Esophagus muscularis mucosa (tissue), 4 donors: ENCODE measurements around the gene C16orf78. TPM values are rescaled to one million over a fixed set of nuclear protein-coding genes. Genes with fewer than 3 reads are reported as not detected.

Experiments used
- DNase-seq: peaks from one replicate; pipeline ENCODE4 v3.0.0-alpha.2; 2017; ENCODE audit errors: extremely low spot score
- H3K27ac ChIP-seq, 4 donors: fragments of 200-600 bp; sonication (generic); replicated peaks in 1 of 4; 1 replicate in 3 of 4; 2 replicates in 1 of 4; pipeline ENCODE4 v1.5.1; 2016 to 2019; ENCODE audit warnings: mild to moderate bottlenecking in 1 of 4
- H3K27me3 ChIP-seq, 4 donors: fragments of 200-600 bp; sonication (generic); one replicate each; pipeline versions ENCODE4 v1.5.1 to v1.6.0; 2016 to 2019
- H3K36me3 ChIP-seq, 4 donors: fragments of 200-600 bp; sonication (generic); one replicate each; pipeline ENCODE4 v1.5.1; 2016 to 2019
- H3K4me1 ChIP-seq, 4 donors: fragments of 200-600 bp; sonication (generic); one replicate each; pipeline ENCODE4 v1.5.1; 2016 to 2019
- H3K4me3 ChIP-seq, 4 donors: fragments of 200-600 bp; sonication (generic); 1 replicate in 2 of 4; 2 replicates in 2 of 4; pipeline ENCODE4 v1.5.1; 2016 to 2019; ENCODE audit warnings: mild to moderate bottlenecking in 4 of 4, moderate library complexity in 1 of 4
- H3K9me3 ChIP-seq, 4 donors: fragments of 200-600 bp; sonication (generic); 1 replicate in 3 of 4; 2 replicates in 1 of 4; pipeline ENCODE4 v1.5.1; 2016 to 2019
- EP300 ChIP-seq: sonication (generic); formaldehyde crosslinking; IDR thresholded peaks from one replicate; pipeline ENCODE4 v1.6.1; 2017; ENCODE audit warnings: antibody characterized with exemption
- POLR2A ChIP-seq: fragments of 450-650 bp; IDR thresholded peaks from one replicate; pipeline ENCODE4 v1.6.1; 2017; ENCODE audit warnings: antibody characterized with exemption, moderate library complexity, mild to moderate bottlenecking, low read depth
- POLR2AphosphoS5 ChIP-seq, 2 donors: sonication (generic); formaldehyde crosslinking; IDR thresholded peaks; one replicate each; pipeline ENCODE4 v1.6.1; 2017; ENCODE audit warnings: antibody characterized with exemption in 2 of 2
- WGBS: methylation state at CpG from one replicate; pipeline ENCODE4 v1.1.5; 2018; 5-methylcytosine and 5-hydroxymethylcytosine counted together
- intact Hi-C: fragments of 100-400 bp; cut with DNase I; formaldehyde crosslinking; loops from one replicate; pipeline ENCODE4 v1.15.1; 2023
- total RNA-seq, 4 donors: library from RNA; depleted of rRNA; stranded (reverse); fragments of >200 nt; gene quantifications; one replicate each; pipeline versions ENCODE4 v1.1.0 to v1.2.1, GENCODE V29; 2016
- TF ChIP-seq, protein P1 (sequence below), 3 experiments: fragments of 200-600 bp in 2 of 3; fragments of 450-650 bp in 1 of 3; sonication (generic) in 2 of 3; IDR thresholded peaks; one replicate each; pipeline ENCODE4 v1.5.1; 2017 to 2019; ENCODE audit warnings: antibody characterized with exemption in 3 of 3, mild to moderate bottlenecking in 2 of 3, moderate library complexity in 1 of 3

C16orf78 gene
- total RNA-seq, 4 donors from 2014 or later: not detected

DNA sequence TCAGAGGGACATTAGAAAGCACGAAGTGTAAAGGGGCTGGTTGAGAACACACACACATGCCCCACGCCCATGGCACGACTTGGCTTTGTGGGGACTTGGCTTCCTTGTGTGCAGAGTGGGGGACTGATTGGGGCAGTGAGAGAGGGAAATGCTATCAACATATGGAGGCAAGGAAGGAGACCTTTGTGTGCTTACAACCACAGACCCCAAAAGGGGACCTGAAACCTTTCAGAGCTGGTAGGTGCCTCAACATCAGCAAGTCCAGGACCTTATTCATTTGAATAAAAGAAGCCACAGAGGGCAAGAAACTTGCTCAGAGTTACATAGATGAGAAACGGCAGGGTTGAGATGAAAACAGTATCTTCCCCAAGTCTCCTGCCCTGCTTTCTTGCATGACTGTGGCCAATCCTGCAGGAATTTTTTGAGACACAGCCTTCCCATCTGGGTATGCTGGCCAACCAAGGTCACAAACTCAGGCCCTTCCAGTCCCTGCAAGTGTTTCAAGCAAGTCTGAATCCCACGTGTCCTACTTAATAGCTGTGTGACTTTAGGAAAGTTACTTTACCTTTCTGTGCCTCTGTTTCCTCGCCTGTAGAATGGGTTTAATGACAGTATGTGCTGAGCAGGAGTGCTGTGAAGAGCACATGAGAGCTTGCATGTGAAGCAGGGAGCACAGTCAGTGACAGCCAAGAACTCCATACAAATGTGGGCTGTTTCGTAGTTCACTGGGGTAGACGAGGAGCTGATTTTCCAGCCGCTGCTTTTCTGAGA is 26.2 kb downstream of the C16orf78 start:
- Histone ChIP-seq H3K9me3 (peaks cover 0 to 7% (median 2%) of the 10 kb centered on the region in 4 donors), H3K4me1 (no peaks in the 10 kb centered on the region), H3K27me3 (peaks cover 0 to 9% (median 0%) of the 10 kb centered on the region in 4 donors), H3K36me3 (no peaks in the 10 kb centered on the region), H3K27ac (no peak overlapping the region), H3K4me3 (no peak overlapping the region)
- TF ChIP-seq POLR2A (no peak), POLR2AphosphoS5 (IDR thresholded peaks at IDR 0.05) (no peak), EP300 (no peak)
- TF ChIP-seq, protein P1, sequence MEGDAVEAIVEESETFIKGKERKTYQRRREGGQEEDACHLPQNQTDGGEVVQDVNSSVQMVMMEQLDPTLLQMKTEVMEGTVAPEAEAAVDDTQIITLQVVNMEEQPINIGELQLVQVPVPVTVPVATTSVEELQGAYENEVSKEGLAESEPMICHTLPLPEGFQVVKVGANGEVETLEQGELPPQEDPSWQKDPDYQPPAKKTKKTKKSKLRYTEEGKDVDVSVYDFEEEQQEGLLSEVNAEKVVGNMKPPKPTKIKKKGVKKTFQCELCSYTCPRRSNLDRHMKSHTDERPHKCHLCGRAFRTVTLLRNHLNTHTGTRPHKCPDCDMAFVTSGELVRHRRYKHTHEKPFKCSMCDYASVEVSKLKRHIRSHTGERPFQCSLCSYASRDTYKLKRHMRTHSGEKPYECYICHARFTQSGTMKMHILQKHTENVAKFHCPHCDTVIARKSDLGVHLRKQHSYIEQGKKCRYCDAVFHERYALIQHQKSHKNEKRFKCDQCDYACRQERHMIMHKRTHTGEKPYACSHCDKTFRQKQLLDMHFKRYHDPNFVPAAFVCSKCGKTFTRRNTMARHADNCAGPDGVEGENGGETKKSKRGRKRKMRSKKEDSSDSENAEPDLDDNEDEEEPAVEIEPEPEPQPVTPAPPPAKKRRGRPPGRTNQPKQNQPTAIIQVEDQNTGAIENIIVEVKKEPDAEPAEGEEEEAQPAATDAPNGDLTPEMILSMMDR (IDR thresholded peaks at IDR 0.05): no peak
- DNase-seq: no peak
- intact Hi-C loops: no loop called here
- WGBS: 79% methylated on average over 9 of the region's 9 CpGs

DNA sequence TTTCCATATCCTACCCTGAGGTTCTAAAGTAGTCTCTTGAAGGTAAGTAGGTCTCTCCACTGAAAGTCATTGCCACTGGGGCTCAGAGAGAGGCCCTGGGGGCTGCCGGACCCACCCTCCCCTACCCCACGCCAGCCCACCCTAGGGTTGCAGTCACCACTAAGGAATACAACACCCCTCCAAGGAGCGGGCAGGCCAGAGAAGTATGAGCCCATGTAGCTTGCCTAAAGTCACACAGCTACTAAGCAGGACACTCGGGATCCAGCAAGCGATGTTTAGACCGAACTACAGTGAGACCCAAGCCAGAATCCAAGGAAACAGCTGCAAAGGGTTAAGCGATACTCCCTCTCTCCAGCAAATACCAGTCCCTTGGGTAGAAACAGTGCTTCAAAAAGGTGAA is 27.0 kb downstream of the C16orf78 start:
- 87% methylated on average over 5 of the region's 7 CpGs for WGBS
- Histone ChIP-seq H3K9me3 (peaks cover 0 to 7% (median 2%) of the 10 kb centered on the region in 4 donors), H3K27ac (no peak overlapping the region), H3K4me1 (no peaks in the 10 kb centered on the region), H3K4me3 (no peak overlapping the region), H3K36me3 (no peaks in the 10 kb centered on the region), H3K27me3 (peaks cover 0 to 9% (median 0%) of the 10 kb centered on the region in 4 donors)
- intact Hi-C loops: no loop called here
- TF ChIP-seq POLR2A (no peak), EP300 (no peak), POLR2AphosphoS5 (IDR thresholded peaks at IDR 0.05) (no peak)
- TF ChIP-seq, protein P1 (IDR thresholded peaks at IDR 0.05): no peak
- no peak for DNase-seq

DNA sequence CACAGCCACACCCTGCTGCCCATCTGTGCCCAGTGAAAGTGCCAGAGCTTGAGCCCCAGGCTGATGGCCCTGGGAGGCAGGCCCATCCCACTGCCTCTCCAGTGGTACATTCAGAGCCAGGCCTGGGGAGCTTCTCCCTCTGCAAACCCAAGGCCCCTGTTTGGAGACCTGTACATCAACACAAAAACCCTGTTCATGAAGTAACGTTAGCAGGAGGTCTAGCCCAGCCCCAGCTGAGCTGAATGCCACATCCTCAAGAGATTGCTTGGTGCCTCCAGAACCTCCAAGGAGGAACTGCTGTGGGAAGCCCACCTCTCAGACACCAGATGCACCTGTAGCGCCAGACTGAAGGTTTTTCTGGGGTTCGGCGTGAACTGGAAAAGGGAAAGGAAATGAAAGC is 31.5 kb downstream of the C16orf78 start:
- Histone ChIP-seq H3K4me3 (no peak overlapping the region), H3K4me1 (peaks cover 0 to 10% (median 7%) of the 10 kb centered on the region in 4 donors), H3K27ac (no peak overlapping the region), H3K9me3 (peaks cover 0 to 7% (median 2%) of the 10 kb centered on the region in 4 donors), H3K36me3 (no peaks in the 10 kb centered on the region), H3K27me3 (no peaks in the 10 kb centered on the region)
- no peak for TF ChIP-seq POLR2AphosphoS5 (IDR thresholded peaks at IDR 0.05)
- intact Hi-C loops: loop anchor here (5.0 kb wide), 4 partner anchors 87 to 517 kb away; no protein-coding TSS in a partner anchor
- DNase-seq: no peak
- WGBS: 92% methylated on average over 4 of the region's 4 CpGs

DNA sequence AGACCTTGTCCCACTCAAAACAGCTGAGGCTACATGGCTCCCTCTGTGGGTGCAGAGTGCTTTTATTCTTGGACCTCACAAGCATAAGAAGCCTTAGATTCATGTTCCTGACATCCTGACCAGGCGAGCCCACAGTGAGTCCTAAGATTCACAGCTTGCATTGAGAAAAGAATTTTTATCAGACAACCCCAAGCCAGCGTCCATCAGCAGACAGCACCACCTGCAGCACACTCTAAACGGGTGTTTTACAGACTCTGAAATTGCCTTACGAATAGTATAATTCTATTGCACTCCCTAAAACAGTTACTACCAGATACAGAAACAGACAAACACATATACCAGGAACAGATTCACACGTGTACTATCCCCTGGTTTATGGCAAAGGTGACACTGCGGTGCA is 31.9 kb downstream of the C16orf78 start:
- DNase-seq: no peak
- 72% methylated on average over 6 of the region's 6 CpGs for WGBS
- TF ChIP-seq EP300 (no peak), POLR2A (no peak), POLR2AphosphoS5 (IDR thresholded peaks at IDR 0.05) (no peak)
- TF ChIP-seq, protein P1 (IDR thresholded peaks at IDR 0.05): no peak
- no peak overlapping the region for H3K27ac ChIP-seq
- intact Hi-C loops: loop anchor here (5.0 kb wide), 4 partner anchors 87 to 517 kb away; no protein-coding TSS in a partner anchor
- H3K4me3 ChIP-seq: no peak overlapping the region
- H3K36me3 ChIP-seq: no peaks in the 10 kb centered on the region
- H3K9me3 ChIP-seq: peaks cover 0 to 7% (median 2%) of the 10 kb centered on the region in 4 donors
- H3K4me1 ChIP-seq: peaks cover 0 to 10% (median 7%) of the 10 kb centered on the region in 4 donors
- no peaks in the 10 kb centered on the region for H3K27me3 ChIP-seq

DNA sequence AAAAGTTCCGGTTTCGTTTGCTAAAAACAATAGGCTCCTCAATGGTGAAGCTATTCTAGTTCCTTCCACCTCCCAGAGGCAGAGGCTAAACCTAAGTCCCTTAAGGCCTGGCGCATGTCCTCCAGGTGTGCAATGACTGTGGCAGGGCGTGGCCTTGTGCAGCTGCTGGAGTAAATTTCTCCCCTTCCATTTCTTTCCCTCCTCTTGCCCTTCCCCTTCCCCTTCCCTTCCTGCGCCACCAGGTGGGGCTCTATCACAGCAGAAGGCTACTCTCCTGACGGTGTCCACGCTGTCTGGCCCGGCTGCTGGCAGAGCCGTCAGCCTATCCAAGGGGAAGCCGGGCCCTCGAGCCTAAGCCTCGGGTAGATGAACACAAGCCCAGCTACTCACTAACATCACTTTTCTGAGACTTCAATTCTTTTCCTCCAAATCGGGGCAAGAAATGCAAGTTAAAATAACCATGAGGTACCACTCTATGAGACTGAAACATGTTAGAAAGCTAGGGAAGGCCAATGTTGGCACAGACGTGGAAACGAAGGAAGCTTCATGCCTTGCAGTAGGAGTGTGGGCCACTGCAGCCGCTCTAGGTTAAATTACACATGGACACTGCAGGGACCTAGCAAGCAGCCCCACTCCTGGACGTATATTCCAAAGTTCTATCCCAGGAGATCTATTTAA is 34.4 kb downstream of the C16orf78 start:
- Histone ChIP-seq H3K27me3 (no peaks in the 10 kb centered on the region), H3K9me3 (peaks cover 0 to 5% (median 2%) of the 10 kb centered on the region in 4 donors), H3K27ac (no peak overlapping the region), H3K4me1 (peaks cover 0 to 10% (median 7%) of the 10 kb centered on the region in 4 donors), H3K4me3 (no peak overlapping the region), H3K36me3 (no peaks in the 10 kb centered on the region)
- TF ChIP-seq, protein P1 (IDR thresholded peaks at IDR 0.05): peak; percentile 91 to 96 (median 92)
- peak in 1 of 2 donors; percentile 46 for TF ChIP-seq POLR2AphosphoS5 (IDR thresholded peaks at IDR 0.05)
- no peak for TF ChIP-seq EP300
- intact Hi-C loops: loop anchor here (5.0 kb wide), 4 partner anchors 84 to 514 kb away; no protein-coding TSS in a partner anchor
- no peak for DNase-seq
- 21% methylated on average over 17 of the region's 17 CpGs for whole genome bisulfite sequencing
